ENCODE data around the gene CPTP.
"Not testable (repeated sequence)": the region's sequence is repeated elsewhere in the genome, so short reads cannot be mapped to it uniquely, and the experiment has no call there.

The CPTP gene

GRCh38 chr1:1365875-1366698 is 41.5 kb downstream of the CPTP start:
- H3K36me3 ChIP-seq (ENCODE audit: low read depth), result no peaks in the 10 kb centered on the region
- H3K27me3 ChIP-seq (ENCODE audit: insufficient read depth, poor library complexity, severe bottlenecking), result no peaks in the 10 kb centered on the region
- TF ChIP-seq CTCF (IDR thresholded peaks at IDR 0.05; ENCODE audit: poor library complexity, severe bottlenecking), result no peak

GRCh38 chr1:1366699-1367066 is 42.1 kb downstream of the CPTP start:
- Histone ChIP-seq H3K36me3 (ENCODE audit: low read depth) (no peaks in the 10 kb centered on the region), H3K4me1 (ENCODE audit: insufficient read depth, poor library complexity, severe bottlenecking) (no peaks in the 10 kb centered on the region), H3K4me3 (ENCODE audit: severe bottlenecking) (no peak overlapping the region), H3K27me3 (ENCODE audit: insufficient read depth, poor library complexity, severe bottlenecking) (no peaks in the 10 kb centered on the region), H3K27ac (ENCODE audit: poor library complexity, severe bottlenecking) (no peak overlapping the region), H3K9me3 (ENCODE audit: severe bottlenecking) (no peaks in the 10 kb centered on the region)
- TF ChIP-seq CTCF (IDR thresholded peaks at IDR 0.05; ENCODE audit: poor library complexity, severe bottlenecking), result no peak
- DNase-seq (ENCODE audit: low spot score) (no peak), ATAC-seq (ENCODE audit: low read depth) (no peak)

More at GRCh38 chr1:1365875-1366698, 41.5 kb downstream of the CPTP start:
- no peak overlapping the region for H3K27ac ChIP-seq (ENCODE audit: poor library complexity, severe bottlenecking)
- ATAC-seq (ENCODE audit: low read depth), result no peak
- H3K4me3 ChIP-seq (ENCODE audit: severe bottlenecking), result no peak overlapping the region
- no peaks in the 10 kb centered on the region for H3K4me1 ChIP-seq (ENCODE audit: insufficient read depth, poor library complexity, severe bottlenecking)
- no peak for DNase-seq (ENCODE audit: low spot score)
- H3K9me3 ChIP-seq (ENCODE audit: severe bottlenecking), result no peaks in the 10 kb centered on the region

- TF ChIP-seq CTCF (IDR thresholded peaks at IDR 0.05; ENCODE audit: poor library complexity, severe bottlenecking), result no peak
- Histone ChIP-seq H3K27me3 (ENCODE audit: insufficient read depth, poor library complexity, severe bottlenecking) (no peaks in the 10 kb centered on the region), H3K4me1 (ENCODE audit: insufficient read depth, poor library complexity, severe bottlenecking) (no peaks in the 10 kb centered on the region), H3K9me3 (ENCODE audit: severe bottlenecking) (no peaks in the 10 kb centered on the region), H3K4me3 (ENCODE audit: severe bottlenecking) (no peak overlapping the region), H3K36me3 (ENCODE audit: low read depth) (no peaks in the 10 kb centered on the region), H3K27ac (ENCODE audit: poor library complexity, severe bottlenecking) (no peak overlapping the region)
- DNase-seq (ENCODE audit: low spot score), result no peak
- no peak for ATAC-seq (ENCODE audit: low read depth)
Measured at GRCh38 chr1:1367315-1367714, 42.7 kb downstream of the CPTP start.

GRCh38 chr1:1370094-1370493 is 45.5 kb downstream of the CPTP start:
- not testable (repeated sequence) for H3K4me3 ChIP-seq (ENCODE audit: severe bottlenecking); H3K9me3 ChIP-seq (ENCODE audit: severe bottlenecking); H3K4me1 ChIP-seq (ENCODE audit: insufficient read depth, poor library complexity, severe bottlenecking); ATAC-seq (ENCODE audit: low read depth); DNase-seq (ENCODE audit: low spot score); H3K36me3 ChIP-seq (ENCODE audit: low read depth); H3K27me3 ChIP-seq (ENCODE audit: insufficient read depth, poor library complexity, severe bottlenecking); H3K27ac ChIP-seq (ENCODE audit: poor library complexity, severe bottlenecking)

- Histone ChIP-seq H3K4me3 (ENCODE audit: severe bottlenecking) (no peak overlapping the region), H3K4me1 (ENCODE audit: insufficient read depth, poor library complexity, severe bottlenecking) (peaks cover 4% of the 10 kb centered on the region), H3K27ac (ENCODE audit: poor library complexity, severe bottlenecking) (no peak overlapping the region), H3K36me3 (ENCODE audit: low read depth) (peaks cover 8% of the 10 kb centered on the region), H3K9me3 (ENCODE audit: severe bottlenecking) (no peaks in the 10 kb centered on the region), H3K27me3 (ENCODE audit: insufficient read depth, poor library complexity, severe bottlenecking) (no peaks in the 10 kb centered on the region)
- no peak for TF ChIP-seq CTCF (IDR thresholded peaks at IDR 0.05; ENCODE audit: poor library complexity, severe bottlenecking)
- DNase-seq (ENCODE audit: low spot score) (no peak), ATAC-seq (ENCODE audit: low read depth) (no peak)
Measured at GRCh38 chr1:1370771-1371300, 46.2 kb downstream of the CPTP start.
